GM21786 (cell line): ENCODE data around the gene TMEM204.

Source experiments
- ATAC-seq: cut with Tn5 transposase; IDR thresholded peaks from one replicate; pipeline ENCODE4 v1.9.1; 2021; ENCODE audit not compliant: unreplicated experiment

TMEM204 gene

GRCh38 chr16:1533443-1533951 is at the start of gene TMEM204:
Gene TMEM204, plus strand, starts transcription at chr16:1533666. Its CDS starts 610 bp downstream, at chr16:1534276.
- no peak for ATAC-seq

GRCh38 chr16:1485847-1486496 is 47.5 kb upstream of the TMEM204 start:
- no peak for ATAC-seq

GRCh38 chr16:1486551-1487390 is 46.7 kb upstream of the TMEM204 start:
- no peak for ATAC-seq

- no peak for ATAC-seq
These were observed 45.9 kb upstream of the TMEM204 start for GRCh38 chr16:1487395-1488053.

GRCh38 chr16:1488054-1488601 is 45.3 kb upstream of the TMEM204 start:
- ATAC-seq, result no peak

- ATAC-seq, result no peak
These were observed 44.8 kb upstream of the TMEM204 start, which contains the start of gene PTX4 for GRCh38 chr16:1488619-1489018. Gene PTX4, minus strand, starts transcription at chr16:1488944. Its CDS starts 35 bp downstream, at chr16:1488909.

- no peak for ATAC-seq
These were observed 44.4 kb upstream of the TMEM204 start for GRCh38 chr16:1489077-1489476.

- no peak for ATAC-seq
These were observed 42.1 kb upstream of the TMEM204 start for GRCh38 chr16:1491327-1491726.

- ATAC-seq, result no peak
These were observed 41.2 kb upstream of the TMEM204 start for GRCh38 chr16:1492082-1492922.

GRCh38 chr16:1492923-1493745 is 40.3 kb upstream of the TMEM204 start, which contains the start of gene TELO2:
Gene TELO2, plus strand, starts transcription at chr16:1493360. Its CDS starts 922 bp downstream, at chr16:1494282.
- ATAC-seq, result no peak

GRCh38 chr16:1493746-1494094 is 39.7 kb upstream of the TMEM204 start:
- ATAC-seq, result no peak

- ATAC-seq, result no peak
These were observed 39.3 kb upstream of the TMEM204 start for GRCh38 chr16:1494129-1494640.

- no peak for ATAC-seq
These were observed 38.8 kb upstream of the TMEM204 start for GRCh38 chr16:1494711-1495110.

- ATAC-seq, result no peak
These were observed 38.1 kb upstream of the TMEM204 start for GRCh38 chr16:1495211-1495888.

- no peak for ATAC-seq
These were observed 37.6 kb upstream of the TMEM204 start for GRCh38 chr16:1495889-1496262.

- no peak for ATAC-seq
These were observed 37.0 kb upstream of the TMEM204 start for GRCh38 chr16:1496464-1496863.

- no peak for ATAC-seq
These were observed 36.4 kb upstream of the TMEM204 start for GRCh38 chr16:1497014-1497598.
